CD4-positive, alpha-beta T cell treated with Interleukin-17A for 4 hours (primary cell): ENCODE results near the gene SLC26A4.

ENCODE experiments used
- DNase-seq: peaks from one replicate; pipeline ENCODE4 v3.0.0-alpha.2; 2020; ENCODE audit warnings: mixed read lengths

SLC26A4 gene

GRCh38 chr7:107754642-107755041 is 94.0 kb downstream of the SLC26A4 start:
- no peak for DNase-seq

GRCh38 chr7:107758667-107759066 is 98.0 kb downstream of the SLC26A4 start:
- no peak for DNase-seq

DNA sequence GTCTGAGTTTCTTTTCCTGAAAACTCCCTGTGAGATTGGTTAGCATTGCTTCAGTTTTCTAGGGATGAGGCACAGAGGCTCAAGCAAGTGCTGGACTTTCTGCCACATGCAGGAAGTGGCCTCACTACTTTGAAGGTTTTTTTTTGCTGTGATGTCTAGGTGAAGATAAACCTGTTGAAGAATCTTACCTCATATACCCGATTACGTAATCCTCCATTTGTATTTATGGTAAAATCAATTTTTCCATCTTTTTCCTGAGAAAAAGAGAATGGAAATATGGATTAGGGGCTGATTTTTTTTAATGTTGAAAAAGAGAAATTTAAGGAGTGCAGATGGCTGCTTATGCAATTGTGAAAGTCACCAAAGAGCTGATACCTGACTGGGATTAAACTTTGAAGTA is 106.8 kb downstream of the SLC26A4 start:
- no peak for DNase-seq
